HG03469 (cell line): ENCODE data around the gene PHLPP1.
A peak's percentile ranks its signal among the peaks of the same experiment; 100 is the strongest.

Source experiments
- ATAC-seq: cut with Tn5 transposase; IDR thresholded peaks from one replicate; pipeline ENCODE4 v1.9.1; 2021; ENCODE audit warnings: mild to moderate bottlenecking, moderate library complexity, moderate number of reproducible peaks; ENCODE audit not compliant: unreplicated experiment

The PHLPP1 gene

DNA sequence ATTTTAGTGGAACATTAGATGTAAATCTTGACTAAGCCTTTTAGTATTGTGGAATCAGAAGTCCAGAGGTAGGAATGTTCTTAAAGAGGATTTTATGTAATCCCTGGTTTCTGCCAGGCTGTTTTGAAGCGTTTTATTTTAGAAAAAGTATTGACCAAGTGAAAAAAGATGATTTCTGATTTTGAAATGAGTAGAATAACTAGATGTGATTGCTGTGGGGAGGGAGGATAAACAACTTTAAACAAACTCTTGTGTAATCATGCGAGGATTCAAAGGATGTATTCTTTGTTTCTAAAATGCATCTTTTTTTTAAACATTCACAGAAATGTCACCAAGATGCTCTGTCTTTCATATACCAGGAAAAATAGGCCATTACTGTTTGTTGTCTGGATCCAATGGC, 53.9 kb downstream of the PHLPP1 start:
- no peak for ATAC-seq

DNA sequence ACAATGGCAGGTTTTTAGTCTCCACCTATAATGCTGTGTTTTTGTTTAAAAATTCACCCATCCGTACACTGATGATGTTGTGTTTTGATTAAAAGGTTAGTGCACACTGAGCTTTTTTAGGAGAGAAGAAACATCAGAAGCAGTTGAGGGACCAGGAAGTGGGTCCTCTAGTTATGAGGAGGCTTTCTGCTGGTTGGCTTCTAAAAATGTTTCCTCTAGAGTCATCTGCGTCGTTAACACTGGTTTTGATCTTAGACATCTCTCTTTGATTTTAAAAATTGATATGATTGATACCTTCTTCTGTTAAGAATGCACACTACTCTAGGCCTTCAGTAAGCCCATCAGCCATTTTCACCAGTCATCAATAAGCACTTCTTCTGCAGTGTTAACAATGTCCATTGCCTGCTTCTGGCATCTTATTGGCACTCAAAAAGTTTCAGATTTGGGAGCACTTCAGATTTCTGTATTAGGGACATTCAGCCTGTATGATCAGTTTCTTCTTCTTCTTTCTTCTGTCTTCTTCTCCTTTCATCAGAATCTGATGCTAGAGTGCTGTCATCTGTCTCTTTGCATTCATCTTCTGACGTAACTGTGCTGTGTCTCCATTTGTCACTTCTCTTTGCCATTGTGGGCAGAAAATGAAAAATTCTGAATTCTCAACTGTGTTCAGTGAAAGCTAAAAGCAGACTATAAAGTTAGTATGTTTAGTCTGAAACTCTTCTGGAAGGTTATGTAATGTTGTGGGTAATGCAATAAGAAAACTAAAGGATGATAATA, 56.3 kb downstream of the PHLPP1 start:
- ATAC-seq: no peak

DNA sequence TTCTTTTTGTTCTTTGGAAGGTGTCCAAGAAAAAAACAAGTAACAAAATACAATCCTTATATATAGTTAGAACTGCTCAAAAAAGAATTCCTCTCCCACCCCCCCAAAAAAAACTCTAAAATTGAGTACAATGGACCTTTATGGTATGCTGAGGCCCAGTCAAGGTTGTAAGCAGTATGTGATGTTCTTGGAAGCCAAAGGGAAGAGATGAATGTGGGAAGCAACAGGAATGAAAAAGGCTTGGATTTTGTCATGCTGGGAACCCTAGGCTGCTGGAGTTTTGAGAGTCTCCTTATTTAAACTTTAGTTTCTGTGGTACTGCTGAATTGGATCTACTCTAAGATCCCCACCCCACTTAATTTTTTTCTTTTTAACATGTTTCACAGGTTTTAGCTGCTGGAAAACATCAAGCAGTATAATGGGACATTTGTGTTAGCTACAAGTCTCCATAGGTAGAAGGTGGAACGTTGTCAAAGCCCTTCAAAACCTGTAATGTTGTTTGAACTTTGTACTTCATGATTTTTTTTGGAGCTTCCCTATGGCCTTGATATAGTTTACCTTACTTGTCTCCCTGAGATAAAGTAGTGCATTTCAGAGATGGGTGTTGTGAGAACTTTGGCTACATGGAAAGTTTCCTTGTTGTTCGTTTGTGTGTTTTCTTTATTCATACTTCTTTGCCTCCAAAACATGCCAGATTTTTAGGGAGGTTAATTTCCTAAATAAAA, 57.7 kb downstream of the PHLPP1 start:
- ATAC-seq: no peak

DNA sequence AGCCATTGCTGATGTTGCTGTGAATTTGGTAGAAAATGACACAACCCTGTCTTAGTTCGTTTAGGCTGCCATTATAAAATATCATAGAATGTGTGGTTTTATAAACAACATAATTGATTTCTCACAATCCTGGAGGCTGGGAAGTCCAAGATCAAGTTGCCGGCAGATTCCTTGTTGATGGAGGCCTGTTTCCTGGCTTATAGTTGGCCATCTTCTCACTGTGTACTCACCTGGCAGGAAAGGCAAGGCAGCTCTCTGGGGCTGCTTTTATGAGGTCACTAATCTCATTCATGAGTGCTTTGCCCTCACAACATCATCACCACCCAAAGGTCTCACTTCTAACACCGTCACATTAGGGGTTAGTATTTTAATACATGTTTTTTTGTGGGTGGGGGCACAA, 58.4 kb downstream of the PHLPP1 start:
- ATAC-seq: no peak

DNA sequence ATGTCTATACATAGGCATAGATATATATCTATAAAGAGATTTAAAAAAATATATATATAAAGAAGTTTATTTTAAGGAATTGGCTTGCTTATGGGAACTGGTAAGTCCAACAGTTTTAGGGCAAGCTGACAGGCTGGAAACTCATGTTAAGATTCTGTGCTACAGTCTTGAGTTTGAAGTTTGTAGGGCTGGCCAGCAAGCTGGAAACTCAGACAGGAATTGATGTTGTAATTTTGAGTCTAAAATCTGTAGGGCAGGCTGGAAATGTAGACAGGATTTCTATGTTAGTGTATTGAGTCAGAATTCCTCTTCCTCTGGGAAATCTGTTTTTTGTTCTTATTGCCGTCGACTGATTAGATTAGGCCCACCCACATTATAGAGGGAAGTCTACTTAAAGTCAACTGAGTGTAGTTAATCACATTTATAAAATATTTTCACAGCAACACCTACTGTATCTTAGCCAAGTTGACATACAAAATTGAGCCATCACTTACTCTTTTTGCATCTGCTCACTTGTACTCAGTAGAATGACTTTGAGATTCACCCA, 60.8 kb downstream of the PHLPP1 start:
- ATAC-seq: no peak

DNA sequence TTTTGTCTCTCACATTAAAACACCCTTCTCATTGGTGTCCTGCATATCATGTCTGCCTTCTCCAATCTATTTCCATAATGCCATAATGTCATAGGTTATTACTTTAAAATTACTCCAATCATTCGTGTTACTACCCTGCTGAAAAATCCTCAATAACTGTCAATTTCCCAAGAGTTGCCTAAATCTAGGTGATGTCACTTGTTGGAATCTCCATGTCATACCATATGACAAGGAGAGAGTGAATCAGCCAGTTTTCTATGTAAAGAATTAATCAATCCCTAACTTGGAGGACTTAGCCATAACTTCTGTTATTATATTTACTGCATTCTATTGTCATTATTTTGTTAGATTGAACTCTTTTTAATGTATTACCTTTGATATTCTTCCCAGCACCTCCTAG, 62.5 kb downstream of the PHLPP1 start:
- no peak for ATAC-seq

DNA sequence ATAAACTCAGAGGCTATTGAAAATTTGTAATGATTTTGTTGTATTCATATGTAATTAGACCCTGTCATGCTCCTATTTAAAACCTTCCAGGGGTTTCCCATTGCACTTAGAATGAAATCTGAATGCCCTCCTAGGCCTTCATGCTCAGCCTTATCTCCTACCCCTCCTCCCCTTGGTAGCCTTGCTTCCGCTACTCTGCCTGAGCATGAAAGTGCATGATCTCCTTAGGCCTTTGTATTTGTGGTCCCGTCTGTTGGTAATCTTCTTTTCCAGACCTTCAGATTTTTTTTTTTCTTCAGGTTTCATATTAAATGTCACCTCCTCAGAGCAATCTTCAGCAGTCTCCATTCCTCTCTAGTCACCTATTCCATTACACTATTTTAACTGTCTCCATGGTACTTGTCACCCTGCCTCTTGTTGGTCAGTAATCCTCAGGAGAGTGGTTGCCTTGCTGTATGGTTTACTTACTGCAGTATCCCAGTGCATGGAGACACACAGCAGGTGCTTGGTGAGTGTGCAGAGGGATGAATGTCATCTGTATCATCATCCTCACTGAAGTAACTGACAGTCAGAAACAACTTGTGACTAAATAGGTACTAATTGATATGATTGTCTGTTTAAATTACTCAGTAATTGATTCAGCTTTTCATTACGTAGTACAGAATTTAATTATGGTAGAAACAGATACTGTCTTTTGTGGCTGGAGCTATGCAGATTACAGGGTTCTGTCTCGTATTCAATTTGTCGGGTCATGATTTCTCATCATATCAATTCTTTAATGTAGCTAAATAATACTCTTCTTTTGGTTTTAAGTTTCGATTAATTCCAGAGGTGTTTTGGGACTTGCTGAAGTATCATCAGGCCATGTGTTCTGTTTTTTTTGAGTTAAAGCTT, 63.9 kb downstream of the PHLPP1 start:
- no peak for ATAC-seq

DNA sequence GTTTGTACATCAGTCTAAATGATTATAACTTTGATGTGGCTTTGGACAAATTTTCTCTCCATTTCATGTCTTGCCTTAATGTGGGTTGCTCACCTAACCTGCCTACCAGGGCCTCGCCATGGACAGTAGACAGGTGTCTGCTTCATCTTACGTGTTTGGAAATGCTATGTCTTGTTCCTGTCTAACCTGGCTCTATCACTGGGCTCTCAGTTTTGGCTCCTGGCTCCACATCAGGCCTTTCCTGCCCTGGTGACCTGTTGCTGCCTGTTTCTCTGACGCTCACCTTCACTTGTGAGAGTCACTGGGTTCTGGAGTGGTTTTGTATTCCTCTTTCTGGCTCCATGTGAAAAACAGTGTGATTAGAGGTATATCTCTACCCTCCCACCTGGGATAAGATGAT, 65.9 kb downstream of the PHLPP1 start:
- no peak for ATAC-seq

DNA sequence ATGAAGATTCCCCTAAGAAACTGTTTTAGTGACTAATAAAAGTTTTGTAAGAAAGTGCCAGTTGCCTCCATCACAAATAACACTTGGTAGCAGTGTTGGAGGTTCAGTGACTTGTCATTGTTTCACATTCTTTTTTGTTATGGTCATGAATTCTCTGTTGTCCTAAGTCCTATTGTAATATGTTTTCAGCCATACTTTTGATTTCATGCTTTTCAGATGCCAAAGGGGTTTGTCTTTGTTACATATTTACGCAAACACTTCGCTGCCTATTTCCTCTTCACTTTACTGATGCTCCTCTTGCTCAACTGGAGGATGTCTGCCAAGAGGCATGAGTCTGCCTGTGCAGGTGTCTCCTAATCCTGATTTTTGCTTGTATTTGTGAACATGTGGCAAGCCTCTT, 66.6 kb downstream of the PHLPP1 start:
- ATAC-seq: no peak

DNA sequence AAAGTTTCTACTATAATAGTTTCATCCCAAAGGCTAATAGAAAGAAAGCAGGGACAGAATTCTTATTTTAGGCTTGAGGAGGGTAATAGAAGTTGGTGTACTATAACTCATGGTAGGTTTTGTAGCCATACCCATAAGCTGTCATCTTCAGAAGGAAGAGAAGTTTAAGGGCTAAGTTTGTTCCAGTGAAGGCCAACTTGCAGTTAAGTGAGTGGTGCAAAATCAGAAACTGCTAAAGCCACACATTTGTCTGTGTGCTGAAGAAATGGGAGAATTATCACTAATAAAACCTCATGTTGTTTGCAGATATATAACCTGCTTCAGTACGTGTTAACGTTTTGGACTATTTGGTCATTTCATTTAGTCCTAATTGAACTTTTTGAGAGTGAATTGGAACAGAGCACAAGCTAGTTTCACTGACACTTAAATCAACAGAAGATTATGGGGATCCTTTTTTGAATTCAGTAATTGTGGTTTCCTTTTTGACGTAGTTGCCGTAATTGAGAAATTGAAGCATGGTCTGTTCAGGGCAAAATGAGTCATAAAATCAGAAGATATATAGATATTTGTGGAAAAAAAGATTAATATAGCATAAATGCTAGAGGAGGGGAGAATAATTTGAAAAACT, 69.1 kb downstream of the PHLPP1 start:
- peak; percentile 52 for ATAC-seq

DNA sequence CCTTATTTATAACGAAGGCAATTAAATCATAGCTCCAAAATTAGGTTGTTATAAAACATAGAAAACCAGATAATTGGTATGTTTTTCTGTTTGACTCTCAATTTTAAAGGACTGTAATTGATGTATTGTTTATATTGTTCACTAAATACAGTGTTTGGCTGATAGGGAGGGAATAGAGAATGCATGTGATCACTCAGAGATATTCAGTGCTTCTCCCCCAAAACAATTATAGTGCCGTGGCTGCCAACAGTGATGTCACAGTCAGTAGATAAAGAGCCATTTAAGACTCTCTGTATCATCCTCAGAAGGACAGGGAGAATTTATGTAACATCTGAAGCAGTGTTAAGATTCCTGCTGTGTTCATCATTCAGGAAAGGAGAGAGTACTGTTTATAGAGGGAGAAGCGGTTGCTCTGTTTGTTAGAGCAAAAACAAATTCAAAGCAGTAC, 69.6 kb downstream of the PHLPP1 start:
- no peak for ATAC-seq

DNA sequence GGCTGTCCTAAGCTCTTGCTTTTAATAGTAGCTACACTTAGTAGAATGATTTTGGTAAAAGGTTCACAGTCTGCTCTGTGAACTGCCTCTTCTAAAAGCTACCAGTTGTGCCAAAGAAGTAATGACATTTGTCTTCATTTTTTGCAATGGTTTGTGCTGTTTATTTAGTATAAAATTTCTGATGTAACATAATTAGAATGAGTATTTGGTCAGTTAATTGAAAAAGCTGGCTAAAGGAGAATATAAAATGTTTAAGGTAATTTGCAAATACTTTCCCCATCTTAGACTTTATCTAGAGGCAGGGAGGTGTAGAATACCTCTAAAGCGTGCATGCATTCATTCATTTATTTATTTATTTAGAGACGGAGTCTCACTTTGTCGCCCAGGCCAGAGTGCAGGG, 71.3 kb downstream of the PHLPP1 start:
- no peak for ATAC-seq

DNA sequence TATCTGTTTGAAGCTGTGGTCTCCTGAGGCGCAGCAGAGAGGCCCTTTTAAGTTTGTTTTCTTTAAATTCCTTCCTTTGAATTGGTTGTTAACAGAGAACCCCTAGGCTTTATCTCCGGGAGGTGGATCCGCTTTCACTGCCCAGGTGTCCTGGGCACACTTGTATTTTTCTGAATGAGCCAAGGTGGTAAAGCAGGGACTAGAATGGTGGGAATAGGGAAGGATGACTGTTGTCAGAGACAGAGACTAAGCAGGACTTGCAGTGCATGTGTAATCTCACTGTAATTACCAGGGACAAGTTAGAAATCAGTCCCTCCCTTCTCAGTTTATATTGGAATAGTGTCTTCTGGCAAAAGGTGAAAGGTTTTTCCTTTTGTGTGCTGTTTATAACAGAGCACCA, 72.8 kb downstream of the PHLPP1 start:
- no peak for ATAC-seq

DNA sequence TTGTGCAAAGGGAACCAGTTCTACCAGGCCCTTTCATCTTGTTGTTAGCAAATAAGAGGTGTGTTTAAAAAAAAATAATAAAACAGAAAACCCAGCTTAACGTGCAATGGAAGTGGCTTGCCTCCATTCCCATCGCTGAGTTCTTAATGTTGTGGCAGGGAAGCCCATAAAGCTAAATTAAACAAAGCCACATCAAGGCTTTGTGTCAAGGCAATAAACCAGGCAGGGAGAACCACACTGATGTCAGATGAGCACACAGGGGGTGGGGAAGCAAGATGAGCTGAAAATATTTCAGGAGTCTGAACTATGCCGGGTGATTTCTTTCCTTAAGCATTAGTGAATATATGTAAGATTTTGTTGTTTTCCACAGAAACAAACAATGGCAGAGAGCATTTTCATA, 73.5 kb downstream of the PHLPP1 start:
- ATAC-seq: no peak

DNA sequence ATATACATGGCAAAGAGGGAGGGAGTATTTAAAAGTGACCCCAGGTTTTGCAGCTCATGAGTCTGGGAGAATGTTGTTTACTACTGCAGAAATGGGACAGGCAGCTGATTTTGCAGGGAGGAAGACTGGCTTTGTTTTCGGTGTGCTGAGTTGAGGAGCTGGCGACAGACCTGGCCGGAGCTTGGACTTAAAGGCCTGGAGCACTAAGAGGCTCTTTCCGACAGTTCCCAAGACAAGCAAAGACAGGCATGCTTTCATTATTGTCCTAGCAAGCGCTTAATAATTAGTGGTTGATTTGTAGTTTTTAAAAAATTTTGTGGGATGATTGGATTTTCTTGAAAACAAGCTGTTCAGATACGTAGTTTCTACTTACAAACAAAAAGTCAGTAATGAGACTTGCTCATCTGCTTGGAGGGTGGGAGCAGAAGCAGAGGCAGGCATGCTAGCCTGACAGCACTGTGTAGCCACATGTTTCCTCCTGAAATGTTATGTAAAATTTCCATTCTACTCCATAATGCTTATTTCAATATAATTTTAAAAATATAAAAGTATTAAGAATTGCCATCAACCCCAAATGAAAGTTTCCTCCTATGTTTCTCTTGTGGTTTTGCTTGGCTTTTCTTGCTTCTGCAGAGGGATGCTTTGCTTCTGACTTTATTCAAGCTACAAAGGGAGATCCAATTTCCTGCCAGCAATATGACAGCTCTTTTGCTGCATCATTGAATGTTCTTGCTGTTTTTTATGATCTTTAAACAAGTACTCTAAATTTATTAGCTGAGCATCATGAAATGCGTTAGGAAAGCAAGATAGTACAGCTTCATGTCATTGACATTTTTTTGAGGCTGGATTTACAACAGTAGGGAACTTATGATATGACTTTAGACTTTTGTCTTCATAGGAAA, 75.8 kb downstream of the PHLPP1 start:
- ATAC-seq: no peak

DNA sequence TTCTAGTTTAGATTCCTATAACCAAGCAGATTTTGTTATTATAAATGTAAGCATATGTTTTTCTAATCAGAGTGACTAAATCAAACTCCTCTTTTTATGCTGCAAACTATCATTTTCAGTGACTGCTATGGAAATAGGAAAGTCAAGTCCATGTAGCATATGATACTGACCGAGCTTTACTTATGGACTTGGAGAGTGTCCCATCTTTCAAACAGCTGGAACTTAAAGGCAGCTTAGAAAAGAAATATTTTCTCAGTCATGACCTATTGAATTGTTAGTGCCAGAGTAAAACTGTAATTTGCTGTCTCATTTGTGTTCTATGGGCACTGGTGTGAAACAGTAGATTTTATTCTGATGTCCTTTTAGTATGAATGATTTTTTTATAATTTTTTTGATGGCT, 76.7 kb downstream of the PHLPP1 start:
- no peak for ATAC-seq

DNA sequence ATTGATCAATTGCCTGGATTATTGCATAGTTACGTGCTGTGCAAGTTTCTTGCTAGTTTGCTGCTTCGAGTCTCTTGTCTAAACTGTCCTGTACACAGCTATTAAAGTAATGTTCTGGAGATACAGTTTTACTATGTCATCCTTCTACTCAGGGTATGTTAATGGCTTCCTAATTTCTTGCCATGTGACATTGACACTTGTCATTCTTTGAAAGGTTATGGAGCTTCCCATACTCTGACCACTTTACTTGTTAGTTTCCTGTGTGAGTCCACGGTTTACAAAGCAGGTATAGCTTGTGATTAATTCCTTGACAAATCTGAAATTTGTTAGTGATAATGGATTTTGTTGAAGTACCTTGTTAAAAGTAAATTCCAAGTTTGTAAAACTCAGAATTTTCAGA, 80.5 kb downstream of the PHLPP1 start:
- ATAC-seq: no peak

DNA sequence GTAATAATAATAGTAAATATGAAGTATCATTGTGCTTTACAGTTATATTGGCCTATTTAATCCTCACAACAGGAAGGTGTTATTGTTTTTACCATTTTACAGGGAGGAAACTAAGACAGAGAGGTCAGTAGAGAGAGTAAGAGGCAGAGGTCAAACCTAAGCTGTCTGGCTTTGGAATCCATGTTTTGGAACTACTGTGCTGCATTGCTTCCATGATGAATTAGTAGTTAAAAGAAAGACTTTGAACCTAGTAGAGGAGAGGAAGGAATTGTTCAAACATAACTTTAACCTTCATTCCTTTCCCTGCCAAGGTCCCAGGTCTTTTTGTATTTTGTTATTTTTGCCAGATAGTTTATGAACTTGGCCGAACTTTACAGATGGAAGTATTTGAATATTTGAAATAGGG, 80.9 kb downstream of the PHLPP1 start:
- ATAC-seq: no peak

DNA sequence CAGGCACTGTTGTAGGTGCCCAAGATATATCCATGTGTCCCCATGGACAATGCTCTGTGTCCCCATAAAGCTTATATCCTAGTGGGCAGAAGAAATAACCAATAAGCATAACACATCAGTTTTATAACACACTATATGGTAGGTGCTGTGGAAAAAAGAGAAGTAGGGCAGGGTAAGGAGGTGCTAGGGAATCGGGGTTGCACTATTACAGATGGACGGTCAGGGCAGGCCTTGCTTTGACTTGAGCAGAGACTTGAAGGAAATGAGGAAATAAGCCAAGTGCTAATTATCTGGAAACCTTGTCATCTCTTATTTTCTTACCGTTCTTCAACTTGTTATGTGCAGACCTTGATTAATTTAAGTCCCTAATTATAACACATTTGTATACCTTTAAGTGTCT, 82.0 kb downstream of the PHLPP1 start:
- no peak for ATAC-seq

DNA sequence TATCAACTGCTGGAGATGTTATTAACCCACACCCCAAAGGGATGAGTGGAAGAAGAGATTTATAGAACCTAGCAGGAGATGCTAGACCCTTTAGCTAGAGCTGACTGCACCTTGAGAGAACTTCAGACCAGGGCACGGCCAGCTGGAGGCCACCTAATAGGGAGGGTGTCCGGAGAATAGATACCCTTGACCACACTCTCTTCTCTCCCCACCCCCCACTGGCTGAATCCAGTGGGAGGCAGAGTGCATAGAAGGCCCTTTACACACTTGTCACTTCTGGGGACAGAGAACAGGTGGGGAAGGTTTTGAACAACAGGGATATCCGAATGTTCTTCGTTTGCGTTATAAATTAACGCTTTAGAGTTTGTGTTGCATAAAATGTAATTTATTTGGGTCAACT, 84.6 kb downstream of the PHLPP1 start:
- no peak for ATAC-seq
